Activated naive CD4-positive, alpha-beta T cell treated with anti-CD3 and anti-CD28 coated beads, Interleukin-2, amount 50 U/mL, for 24 hours (primary cell): ENCODE results near the gene PIP5K1C.

ENCODE experiments used
- H3K27ac Mint-ChIP-seq: one replicate; pipeline ENCODE4 v1.8.0; 2021; ENCODE audit warnings: mild to moderate bottlenecking, mixed read lengths
- H3K27me3 Mint-ChIP-seq: one replicate; pipeline ENCODE4 v1.8.0; 2021; ENCODE audit warnings: mixed read lengths
- H3K36me3 Mint-ChIP-seq: one replicate; pipeline ENCODE4 v1.8.0; 2021; ENCODE audit warnings: mixed read lengths
- H3K4me1 Mint-ChIP-seq: one replicate; pipeline ENCODE4 v1.8.0; 2021; ENCODE audit warnings: mixed read lengths
- H3K4me3 Mint-ChIP-seq: one replicate; pipeline ENCODE4 v1.8.0; 2021; ENCODE audit warnings: mild to moderate bottlenecking, mixed read lengths
- H3K9me3 Mint-ChIP-seq: one replicate; pipeline ENCODE4 v1.8.0; 2021; ENCODE audit warnings: mixed read lengths

PIP5K1C gene

GRCh38 chr19:3725640-3726310 lies 25.5 kb upstream of the PIP5K1C start:
- Mint-ChIP-seq H3K27me3 (no peaks in the 10 kb centered on the region), H3K4me1 (peaks cover 27% of the 10 kb centered on the region), H3K9me3 (no peaks in the 10 kb centered on the region), H3K4me3 (no peak overlapping the region), H3K36me3 (peaks cover 2% of the 10 kb centered on the region), H3K27ac (no peak overlapping the region)

- Mint-ChIP-seq H3K4me1 (peaks cover 29% of the 10 kb centered on the region), H3K27me3 (no peaks in the 10 kb centered on the region), H3K27ac (no peak overlapping the region), H3K4me3 (no peak overlapping the region), H3K9me3 (no peaks in the 10 kb centered on the region), H3K36me3 (peaks cover 2% of the 10 kb centered on the region)
Observed at GRCh38 chr19:3725121-3725520, 24.9 kb upstream of the PIP5K1C start.

GRCh38 chr19:3723883-3724282 lies 23.6 kb upstream of the PIP5K1C start:
- Mint-ChIP-seq H3K4me3 (no peak overlapping the region), H3K27ac (no peak overlapping the region), H3K36me3 (no peaks in the 10 kb centered on the region), H3K9me3 (no peaks in the 10 kb centered on the region), H3K27me3 (no peaks in the 10 kb centered on the region), H3K4me1 (peaks cover 34% of the 10 kb centered on the region)

GRCh38 chr19:3723110-3723488 lies 22.8 kb upstream of the PIP5K1C start:
- Mint-ChIP-seq H3K4me3 (no peak overlapping the region), H3K27me3 (no peaks in the 10 kb centered on the region), H3K4me1 (peaks cover 34% of the 10 kb centered on the region), H3K27ac (peak overlapping the region; percentile 10), H3K9me3 (no peaks in the 10 kb centered on the region), H3K36me3 (no peaks in the 10 kb centered on the region)

- peak overlapping the region; percentile 80 for H3K4me3 Mint-ChIP-seq
- no peaks in the 10 kb centered on the region for H3K27me3 Mint-ChIP-seq
- H3K36me3 Mint-ChIP-seq: no peaks in the 10 kb centered on the region
- peaks cover 34% of the 10 kb centered on the region for H3K4me1 Mint-ChIP-seq
- H3K27ac Mint-ChIP-seq: no peak overlapping the region
- H3K9me3 Mint-ChIP-seq: no peaks in the 10 kb centered on the region
Observed at GRCh38 chr19:3722443-3723109, 22.3 kb upstream of the PIP5K1C start.

- Mint-ChIP-seq H3K4me3 (peak overlapping the region; percentile 80), H3K4me1 (peaks cover 34% of the 10 kb centered on the region), H3K36me3 (no peaks in the 10 kb centered on the region), H3K9me3 (no peaks in the 10 kb centered on the region), H3K27me3 (no peaks in the 10 kb centered on the region), H3K27ac (peak overlapping the region; percentile 12)
Observed at GRCh38 chr19:3721887-3722442, 21.7 kb upstream of the PIP5K1C start.

- no peaks in the 10 kb centered on the region for H3K9me3 Mint-ChIP-seq
- H3K4me3 Mint-ChIP-seq: peak overlapping the region; percentile 80
- H3K4me1 Mint-ChIP-seq: peaks cover 34% of the 10 kb centered on the region
- H3K36me3 Mint-ChIP-seq: no peaks in the 10 kb centered on the region
- H3K27me3 Mint-ChIP-seq: no peaks in the 10 kb centered on the region
- H3K27ac Mint-ChIP-seq: no peak overlapping the region
Observed at GRCh38 chr19:3721131-3721886, 21.0 kb upstream of the PIP5K1C start.

- H3K27me3 Mint-ChIP-seq: no peaks in the 10 kb centered on the region
- no peak overlapping the region for H3K27ac Mint-ChIP-seq
- no peak overlapping the region for H3K4me3 Mint-ChIP-seq
- H3K36me3 Mint-ChIP-seq: no peaks in the 10 kb centered on the region
- no peaks in the 10 kb centered on the region for H3K9me3 Mint-ChIP-seq
- peaks cover 34% of the 10 kb centered on the region for H3K4me1 Mint-ChIP-seq
Observed at GRCh38 chr19:3720349-3720917, 20.2 kb upstream of the PIP5K1C start.

- no peaks in the 10 kb centered on the region for H3K27me3 Mint-ChIP-seq
- H3K4me1 Mint-ChIP-seq: peaks cover 29% of the 10 kb centered on the region
- H3K9me3 Mint-ChIP-seq: no peaks in the 10 kb centered on the region
- H3K36me3 Mint-ChIP-seq: no peaks in the 10 kb centered on the region
- H3K27ac Mint-ChIP-seq: no peak overlapping the region
- H3K4me3 Mint-ChIP-seq: no peak overlapping the region
Observed at GRCh38 chr19:3719868-3720267, 19.6 kb upstream of the PIP5K1C start.

GRCh38 chr19:3716147-3716668 lies 15.9 kb upstream of the PIP5K1C start:
- H3K4me3 Mint-ChIP-seq: no peak overlapping the region
- H3K36me3 Mint-ChIP-seq: no peaks in the 10 kb centered on the region
- H3K4me1 Mint-ChIP-seq: peaks cover 14% of the 10 kb centered on the region
- H3K9me3 Mint-ChIP-seq: no peaks in the 10 kb centered on the region
- no peaks in the 10 kb centered on the region for H3K27me3 Mint-ChIP-seq
- H3K27ac Mint-ChIP-seq: no peak overlapping the region

GRCh38 chr19:3712663-3713611 lies 12.7 kb upstream of the PIP5K1C start:
- Mint-ChIP-seq H3K4me3 (no peak overlapping the region), H3K9me3 (no peaks in the 10 kb centered on the region), H3K4me1 (peaks cover 5% of the 10 kb centered on the region), H3K27ac (no peak overlapping the region), H3K27me3 (no peaks in the 10 kb centered on the region), H3K36me3 (no peaks in the 10 kb centered on the region)

- Mint-ChIP-seq H3K27ac (no peak overlapping the region), H3K27me3 (no peaks in the 10 kb centered on the region)
Observed at GRCh38 chr19:3710265-3710812, 10.1 kb upstream of the PIP5K1C start.

GRCh38 chr19:3708207-3708931 lies 8.1 kb upstream of the PIP5K1C start, which contains the start of gene TJP3:
TSS of gene TJP3 (plus strand) at chr19:3708384. CDS start at chr19:3728433, 20,049 bp downstream.
- H3K4me3 Mint-ChIP-seq: no peak within 1 kb of the TSS
- no peaks in the 10 kb centered on the region for H3K27me3 Mint-ChIP-seq
- H3K27ac Mint-ChIP-seq: no peak within 1 kb of the TSS
- no peaks in the 10 kb centered on the region for H3K36me3 Mint-ChIP-seq
- peaks cover 4% of the 10 kb centered on the region for H3K4me1 Mint-ChIP-seq
- no peaks in the 10 kb centered on the region for H3K9me3 Mint-ChIP-seq

More at GRCh38 chr19:3710265-3710812, 10.1 kb upstream of the PIP5K1C start:
- H3K36me3 Mint-ChIP-seq: no peaks in the 10 kb centered on the region
- no peak overlapping the region for H3K4me3 Mint-ChIP-seq
- no peaks in the 10 kb centered on the region for H3K9me3 Mint-ChIP-seq
- H3K4me1 Mint-ChIP-seq: peaks cover 5% of the 10 kb centered on the region

- Mint-ChIP-seq H3K27me3 (no peaks in the 10 kb centered on the region), H3K4me1 (no peaks in the 10 kb centered on the region), H3K27ac (no peak overlapping the region), H3K4me3 (no peak overlapping the region), H3K9me3 (no peaks in the 10 kb centered on the region), H3K36me3 (no peaks in the 10 kb centered on the region)
Observed at GRCh38 chr19:3707868-3708206, 7.6 kb upstream of the PIP5K1C start.
